HT1080 (cell line): Measurements from ENCODE around the gene OR10A2. TPM values are rescaled to one million over a fixed set of nuclear protein-coding genes. Genes with fewer than 3 reads are reported as not detected.
A peak's percentile ranks its signal among the peaks of the same experiment; 100 is the strongest.
"Not testable (repeated sequence)": the region's sequence is repeated elsewhere in the genome, so short reads cannot be mapped to it uniquely, and the experiment has no call there.

Experiments
- DNase-seq: peaks from one replicate; pipeline ENCODE4 v3.0.0-alpha.2; 2015; ENCODE audit warnings: low read depth
- total RNA-seq: library from RNA; depleted of rRNA; stranded (reverse); fragments of >200 nt; shearing (Covaris generic); gene quantifications from 2 replicates; pipeline ENCODE4 v1.2.3, GENCODE V29; 2014; rRNA removed

Gene OR10A2
- total RNA-seq, 1 experiment from 2014 or later: not detected

DNA sequence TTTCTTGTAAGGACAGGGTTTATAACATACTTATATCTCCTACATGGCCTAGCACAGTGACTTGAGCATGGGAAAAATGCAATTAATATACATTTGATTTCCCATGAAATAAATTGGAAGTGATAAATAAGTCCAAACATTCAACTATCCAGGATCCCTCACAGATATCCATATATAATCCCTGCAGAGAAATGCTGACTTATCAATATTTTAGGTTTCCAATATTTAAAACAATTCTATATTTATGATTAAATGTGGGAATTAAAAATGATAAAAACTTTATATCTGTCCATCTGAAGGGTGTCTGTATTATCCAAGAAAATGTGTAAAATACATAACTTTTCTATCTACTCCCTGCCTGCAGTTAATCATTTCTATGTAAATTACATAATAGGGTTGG lies 19.9 kb downstream of the OR10A2 start:
- DNase-seq: no peak

DNA sequence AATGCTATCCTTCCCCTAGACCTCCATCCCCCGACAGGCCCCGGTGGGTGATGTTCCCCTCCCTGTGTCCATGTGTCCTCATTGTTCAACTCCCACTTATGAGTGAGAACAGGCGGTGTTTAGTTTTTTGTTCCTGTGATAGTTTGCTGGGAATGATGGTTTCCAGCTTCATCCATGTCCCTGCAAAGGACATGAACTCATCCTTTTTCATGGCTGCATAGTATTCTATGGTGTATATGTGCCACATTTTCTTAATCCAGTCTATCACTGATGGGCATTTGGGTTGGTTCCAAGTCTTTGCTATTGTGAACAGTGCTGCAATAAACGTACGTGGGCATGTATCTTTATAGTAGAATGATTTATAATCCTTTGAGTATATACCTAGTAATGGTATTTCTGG lies 24.9 kb downstream of the OR10A2 start:
- not testable (repeated sequence) for DNase-seq

DNA sequence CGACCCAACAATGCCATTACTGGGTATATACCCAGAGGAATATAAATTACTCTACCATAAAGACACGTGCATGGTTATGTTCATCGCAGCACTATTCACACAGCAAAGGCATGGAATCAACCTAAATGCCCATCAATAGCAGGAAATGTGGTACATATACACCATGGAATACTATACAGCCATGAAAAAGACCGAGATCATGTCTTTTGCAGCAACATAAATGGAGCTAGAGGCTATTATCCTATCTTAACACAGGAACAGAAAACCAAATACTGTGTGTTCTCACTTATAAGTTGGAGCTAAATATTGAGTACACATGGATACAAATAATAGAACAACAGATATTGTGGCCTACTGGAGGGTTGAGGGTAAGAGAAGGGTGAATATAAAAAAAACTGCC lies 26.0 kb downstream of the OR10A2 start:
- no peak for DNase-seq

DNA sequence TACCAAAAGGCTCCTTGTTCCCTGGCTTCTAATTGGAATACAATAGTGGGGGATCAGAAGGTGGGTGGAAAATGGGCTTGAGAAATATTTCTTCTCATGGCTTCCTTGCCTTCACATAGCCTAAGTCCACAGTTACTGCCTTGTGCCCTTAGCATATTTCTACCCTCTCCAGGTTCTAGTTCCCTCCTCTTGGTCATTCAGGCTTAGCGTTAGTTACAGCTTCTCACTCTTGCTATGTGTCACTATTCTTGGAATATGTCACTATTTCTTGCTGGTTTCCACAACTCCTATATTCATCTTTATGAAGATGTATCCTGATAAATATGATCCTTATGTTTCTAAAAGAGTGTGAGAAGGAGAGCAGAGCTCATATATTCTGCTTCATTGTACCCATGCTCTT lies 27.0 kb downstream of the OR10A2 start:
- no peak for DNase-seq

DNA sequence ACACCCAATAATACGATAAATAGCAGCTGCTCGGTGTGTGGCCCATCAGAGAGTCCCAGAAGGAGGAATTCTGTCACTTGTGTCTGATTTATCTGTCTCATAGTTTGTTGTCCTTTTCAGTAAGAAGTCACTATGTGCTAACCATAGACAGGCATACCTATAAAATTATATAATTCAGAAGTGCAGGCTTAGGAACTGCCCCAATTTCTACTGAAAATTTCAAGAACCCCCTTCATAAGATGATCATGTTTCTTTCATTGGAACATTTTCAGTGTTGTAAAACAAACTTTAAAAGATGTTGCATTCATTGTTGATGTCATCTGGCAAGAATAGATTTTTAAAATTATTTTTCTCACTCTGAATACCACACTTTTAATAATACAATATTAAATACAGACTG lies 29.5 kb downstream of the OR10A2 start, which contains the start of gene OR2D2:
Gene OR2D2, minus strand, starts transcription at position 101 of the 400 bp plus-strand sequence. Its CDS starts 0 bp downstream, at position 101.
- no peak for DNase-seq

DNA sequence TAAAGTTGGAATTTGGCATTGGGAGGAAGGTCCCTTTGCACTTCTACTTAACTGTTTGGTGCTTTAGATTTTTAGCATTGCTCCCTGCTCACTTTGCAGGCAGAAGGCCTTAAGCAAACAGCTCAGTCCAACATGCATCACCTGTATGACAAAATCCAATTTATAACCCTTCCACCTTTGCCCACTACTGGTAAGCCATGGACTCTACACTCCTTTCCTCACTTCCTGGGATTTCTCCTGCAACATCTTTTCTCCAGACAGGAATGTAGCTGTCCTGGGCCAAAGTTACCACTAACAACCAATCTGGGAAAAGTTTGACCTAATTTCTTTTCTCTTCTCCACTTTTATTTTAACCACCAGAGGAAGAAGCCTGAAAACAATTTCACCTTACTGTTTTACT lies 31.2 kb downstream of the OR10A2 start:
- no peak for DNase-seq

DNA sequence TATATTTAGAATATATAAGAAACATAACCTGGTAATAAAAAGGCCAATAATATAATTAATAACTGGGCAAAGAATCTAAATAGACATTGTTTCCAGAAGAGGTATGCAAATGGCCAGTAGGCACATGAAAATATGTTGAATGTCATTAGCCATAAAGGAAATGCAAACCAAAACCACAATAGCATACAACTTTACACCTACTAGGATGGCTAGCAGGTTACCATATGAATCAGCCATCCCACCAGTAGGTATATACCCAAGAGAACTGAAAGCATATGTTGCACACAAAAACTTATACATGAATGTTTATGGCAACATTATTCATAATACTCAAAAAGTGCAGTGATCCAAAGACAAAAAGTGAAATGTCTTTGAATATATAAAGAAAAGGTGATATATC lies 32.2 kb downstream of the OR10A2 start:
- no peak for DNase-seq

DNA sequence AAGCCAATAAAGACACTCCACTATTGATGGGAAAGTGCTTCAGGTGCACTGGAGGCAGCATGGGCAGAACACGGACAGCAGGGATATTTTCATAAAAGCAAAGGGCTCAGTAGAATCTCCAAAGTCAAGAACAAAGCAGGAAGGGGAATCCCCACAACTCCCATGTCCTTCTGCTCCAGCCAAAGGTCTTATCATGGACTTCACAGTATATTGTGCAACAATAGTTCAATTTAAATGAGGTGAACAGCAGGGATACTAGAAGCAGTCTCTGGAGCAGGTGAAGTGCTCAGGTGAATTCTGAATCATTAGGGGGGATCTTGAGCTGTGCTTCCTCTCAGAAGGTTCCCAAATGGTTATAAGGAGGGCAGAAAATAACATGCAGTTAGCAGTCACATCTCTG lies 36.1 kb downstream of the OR10A2 start:
- no peak for DNase-seq

DNA sequence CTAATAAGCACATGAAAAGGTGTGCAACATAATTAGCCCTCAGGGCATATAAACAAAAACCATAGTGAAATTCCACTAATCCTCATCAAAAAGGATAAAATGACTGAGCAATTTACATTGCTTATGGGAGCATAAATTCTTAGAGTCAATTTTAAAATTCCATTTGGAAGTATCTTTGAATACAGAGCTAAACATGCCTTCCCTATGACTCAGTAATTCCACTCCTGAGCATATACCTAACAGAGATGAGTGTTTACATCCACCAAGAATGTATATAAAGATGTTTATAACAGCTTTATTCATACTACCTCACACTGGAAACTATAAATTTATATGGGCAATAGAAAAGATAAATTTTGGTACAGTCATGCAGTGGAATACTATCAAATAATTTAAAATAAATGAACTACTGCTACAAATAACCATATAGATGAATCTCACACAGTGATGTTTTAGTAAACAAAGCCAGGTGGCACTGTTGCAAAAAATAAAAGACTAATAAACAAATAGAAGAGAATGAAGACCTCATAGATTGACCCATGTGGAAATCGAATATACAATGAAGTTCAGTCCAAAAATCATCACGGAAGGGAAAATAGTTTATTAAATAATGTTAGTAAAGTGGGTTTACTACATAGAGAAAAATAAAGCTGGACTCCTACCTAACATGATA lies 37.6 kb downstream of the OR10A2 start:
- DNase-seq: no peak

DNA sequence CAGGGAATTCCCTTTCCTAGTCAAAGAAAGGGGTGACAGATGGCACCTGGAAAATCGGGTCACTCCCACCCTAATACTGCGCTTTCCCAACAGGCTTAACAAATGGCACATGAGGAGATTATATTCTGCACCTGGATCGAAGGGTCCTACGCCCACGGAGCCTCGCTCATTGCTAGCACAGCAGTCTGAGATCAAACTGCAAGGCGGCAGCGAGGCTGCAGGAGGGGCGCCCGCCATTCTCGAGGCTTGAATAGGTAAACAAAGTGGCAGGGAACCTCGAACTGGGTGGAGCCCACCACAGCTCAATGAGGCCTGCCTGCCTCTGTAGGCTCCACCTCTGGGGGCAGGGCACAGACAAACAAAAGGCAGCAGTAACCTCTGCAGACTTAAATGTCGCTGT lies 41.9 kb downstream of the OR10A2 start:
- DNase-seq: not testable (repeated sequence)

DNA sequence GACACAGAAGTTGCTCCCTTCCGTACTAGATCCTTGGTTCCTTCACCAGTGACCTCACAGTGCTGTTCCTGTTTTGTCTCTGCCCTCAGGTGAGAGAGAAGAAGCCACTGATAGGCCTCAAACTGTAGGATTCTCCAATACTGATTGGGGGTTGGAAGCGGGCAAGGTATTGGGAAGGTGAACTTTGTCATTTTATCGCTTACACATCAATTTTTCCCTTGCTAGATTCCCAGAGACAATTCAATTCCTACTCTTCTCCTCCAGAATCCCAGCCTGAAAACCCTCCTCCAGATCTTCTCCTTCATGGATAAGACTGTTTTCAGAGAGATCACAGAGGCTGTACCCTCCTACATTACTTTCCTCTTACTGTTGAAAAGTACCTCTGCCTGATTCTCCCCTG lies 48.5 kb downstream of the OR10A2 start:
- no peak for DNase-seq

DNA sequence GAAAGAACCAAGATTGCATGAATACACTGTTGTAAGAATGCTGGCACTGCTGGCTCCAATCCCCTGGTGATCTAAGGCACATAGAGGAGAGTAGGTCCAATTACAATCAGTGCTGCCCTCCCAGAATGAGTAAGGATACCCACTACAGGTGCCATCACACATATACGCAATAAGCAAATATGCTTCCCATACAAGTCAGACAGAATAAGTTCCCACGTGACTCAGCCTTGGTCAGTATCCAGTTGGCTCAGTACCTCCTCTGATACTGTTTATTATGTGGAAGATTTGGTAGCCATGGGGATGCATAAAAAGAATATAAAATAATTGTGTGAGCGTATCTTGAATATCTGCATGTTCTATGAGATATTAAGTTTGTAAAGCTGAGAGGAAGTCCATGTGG lies 49.1 kb downstream of the OR10A2 start:
- DNase-seq: peak; percentile 3

DNA sequence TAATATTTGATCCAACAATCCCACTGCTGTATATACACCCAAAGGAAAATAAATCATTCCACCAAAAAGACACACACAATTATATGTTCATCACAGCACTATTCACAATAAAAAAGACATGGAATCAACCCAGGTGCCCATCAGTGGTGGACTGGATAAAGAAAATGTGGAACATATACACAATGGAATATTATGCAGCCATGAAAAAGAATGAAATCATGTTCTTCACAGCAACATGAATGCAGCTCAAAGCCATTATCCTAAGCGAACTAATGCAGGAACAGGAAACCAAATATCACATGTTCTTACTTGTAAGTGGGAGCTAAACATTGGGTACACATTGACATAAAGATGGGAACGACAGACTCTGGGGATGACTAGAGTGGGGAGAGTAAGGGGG lies 56.8 kb downstream of the OR10A2 start:
- DNase-seq: no peak

DNA sequence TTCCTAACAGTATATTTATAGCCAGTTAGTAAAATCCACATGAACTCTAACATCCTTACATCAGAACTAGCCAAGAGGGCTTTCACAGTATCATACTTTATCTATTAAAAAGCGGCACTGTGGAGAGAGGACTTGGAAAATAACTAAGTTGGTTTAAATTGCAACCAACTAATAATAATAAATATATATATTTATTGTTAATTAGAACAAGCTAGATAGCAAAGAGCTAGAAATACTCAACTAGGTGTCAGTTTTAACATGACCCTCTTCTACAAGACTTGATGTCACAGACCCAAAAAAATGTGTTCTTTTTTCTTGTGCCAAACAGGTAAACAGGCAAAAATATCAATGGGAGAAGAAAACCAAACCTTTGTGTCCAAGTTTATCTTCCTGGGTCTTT lies 57.8 kb downstream of the OR10A2 start, which contains the start of gene OR2D3:
Gene OR2D3, plus strand, starts transcription at position 301 of the 400 bp plus-strand sequence. Its CDS starts 0 bp downstream, at position 301.
- DNase-seq: no peak

Other genes with a start within 250 kb of the OR10A2 start
- gene TPP1, start 243.6 kb upstream of the OR10A2 start, total RNA-seq: 10.7 and 31.2 TPM in 2 replicates
- 0.57 and 0.66 TPM in 2 replicates for gene DCHS1, start 207.2 kb upstream of the OR10A2 start, total RNA-seq
- 93.0 and 140 TPM in 2 replicates for gene MRPL17, start 179.7 kb upstream of the OR10A2 start, total RNA-seq
- not detected in 2 replicates for gene OR2AG2, start 91.1 kb upstream of the OR10A2 start, total RNA-seq
- not detected in 2 replicates for gene OR2AG1, start 80.0 kb upstream of the OR10A2 start, total RNA-seq
- gene OR6A2, start 63.4 kb upstream of the OR10A2 start, total RNA-seq: not detected in 2 replicates
- not detected in 2 replicates for gene OR10A5, start 17.4 kb upstream of the OR10A2 start, total RNA-seq
- gene OR10A4, start 13.6 kb downstream of the OR10A2 start, total RNA-seq: not detected in 2 replicates
- not detected in 2 replicates for gene OR2D2, start 29.4 kb downstream of the OR10A2 start, total RNA-seq
- gene OR2D3, start 57.9 kb downstream of the OR10A2 start, total RNA-seq: not detected in 2 replicates
- gene ZNF215, start 63.4 kb downstream of the OR10A2 start, total RNA-seq: not detected in 2 replicates
- gene ZNF214, start 157.3 kb downstream of the OR10A2 start, total RNA-seq: 0.03 TPM in 1 of 2 replicates, not detected in the other
- not detected in 2 replicates for gene NLRP14, start 157.4 kb downstream of the OR10A2 start, total RNA-seq
- not detected in 2 replicates for gene RBMXL2, start 225.9 kb downstream of the OR10A2 start, total RNA-seq